D721Med (cell line): ENCODE results near the gene PPP1R14C.

Source experiments
- DNase-seq: peaks from one replicate; pipeline ENCODE4 v3.0.0; 2011; ENCODE audit warnings: low spot score; ENCODE audit not compliant: insufficient read length
- FAIRE-seq: peaks from 2 replicates; lab custom pipeline; 2011; peaks lifted over from hg19 to GRCh38; lab: Jason Lieb, UNC
- TF ChIP-seq, protein P1 (sequence below): IDR thresholded peaks from 2 replicates; pipeline ENCODE4 v1.5.1; 2012; ENCODE audit warnings: mild to moderate bottlenecking, control low read depth; ENCODE audit not compliant: insufficient read depth; ENCODE audit errors: missing control alignments

The PPP1R14C gene

DNA sequence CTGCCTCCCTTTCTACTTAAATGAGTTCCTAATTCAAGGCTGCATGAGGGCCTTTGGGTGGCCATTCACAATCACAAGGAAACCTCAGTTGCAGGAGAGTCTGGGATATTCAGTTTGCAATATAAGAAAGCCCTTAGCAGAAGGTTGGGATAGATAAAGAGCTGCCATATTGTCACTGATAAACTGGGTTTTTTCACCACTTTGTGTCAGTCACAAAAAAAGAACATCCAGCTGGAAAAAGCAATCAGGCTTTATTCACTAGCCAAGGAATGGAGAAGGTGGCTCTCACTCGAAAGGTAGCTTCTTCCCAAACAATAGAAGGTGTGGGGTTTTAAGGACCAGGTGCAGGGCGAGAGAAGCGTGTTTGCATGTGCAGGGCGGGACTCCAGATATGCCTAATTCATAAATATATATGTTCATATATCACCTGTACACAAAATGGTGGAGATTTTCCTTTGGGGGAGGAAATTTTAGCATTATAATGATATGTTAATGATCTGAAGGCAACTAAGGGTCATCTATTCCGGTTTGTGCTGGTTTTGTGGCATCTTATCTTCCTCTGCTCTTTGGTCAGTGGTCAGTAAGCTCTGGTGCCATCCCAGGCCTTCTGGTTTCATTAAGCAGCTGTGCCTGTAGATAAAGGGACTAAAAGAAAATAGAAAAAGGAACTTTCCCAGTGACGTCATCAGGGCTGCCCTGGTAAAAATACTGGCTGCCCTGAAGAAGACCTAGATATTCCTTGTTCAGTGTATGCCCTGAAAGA is 128.8 kb downstream of the PPP1R14C start:
- FAIRE-seq (no peak), DNase-seq (no peak)
- TF ChIP-seq, protein P1, sequence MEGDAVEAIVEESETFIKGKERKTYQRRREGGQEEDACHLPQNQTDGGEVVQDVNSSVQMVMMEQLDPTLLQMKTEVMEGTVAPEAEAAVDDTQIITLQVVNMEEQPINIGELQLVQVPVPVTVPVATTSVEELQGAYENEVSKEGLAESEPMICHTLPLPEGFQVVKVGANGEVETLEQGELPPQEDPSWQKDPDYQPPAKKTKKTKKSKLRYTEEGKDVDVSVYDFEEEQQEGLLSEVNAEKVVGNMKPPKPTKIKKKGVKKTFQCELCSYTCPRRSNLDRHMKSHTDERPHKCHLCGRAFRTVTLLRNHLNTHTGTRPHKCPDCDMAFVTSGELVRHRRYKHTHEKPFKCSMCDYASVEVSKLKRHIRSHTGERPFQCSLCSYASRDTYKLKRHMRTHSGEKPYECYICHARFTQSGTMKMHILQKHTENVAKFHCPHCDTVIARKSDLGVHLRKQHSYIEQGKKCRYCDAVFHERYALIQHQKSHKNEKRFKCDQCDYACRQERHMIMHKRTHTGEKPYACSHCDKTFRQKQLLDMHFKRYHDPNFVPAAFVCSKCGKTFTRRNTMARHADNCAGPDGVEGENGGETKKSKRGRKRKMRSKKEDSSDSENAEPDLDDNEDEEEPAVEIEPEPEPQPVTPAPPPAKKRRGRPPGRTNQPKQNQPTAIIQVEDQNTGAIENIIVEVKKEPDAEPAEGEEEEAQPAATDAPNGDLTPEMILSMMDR = no peak

GRCh38 chr6:150272264-150272975 is 129.6 kb downstream of the PPP1R14C start:
- TF ChIP-seq, protein P1 = no peak
- DNase-seq = no peak
- no peak for FAIRE-seq

- no peak for FAIRE-seq
- no peak for DNase-seq
- TF ChIP-seq, protein P1 = no peak
Observed at GRCh38 chr6:150272976-150273315, 130.1 kb downstream of the PPP1R14C start.

DNA sequence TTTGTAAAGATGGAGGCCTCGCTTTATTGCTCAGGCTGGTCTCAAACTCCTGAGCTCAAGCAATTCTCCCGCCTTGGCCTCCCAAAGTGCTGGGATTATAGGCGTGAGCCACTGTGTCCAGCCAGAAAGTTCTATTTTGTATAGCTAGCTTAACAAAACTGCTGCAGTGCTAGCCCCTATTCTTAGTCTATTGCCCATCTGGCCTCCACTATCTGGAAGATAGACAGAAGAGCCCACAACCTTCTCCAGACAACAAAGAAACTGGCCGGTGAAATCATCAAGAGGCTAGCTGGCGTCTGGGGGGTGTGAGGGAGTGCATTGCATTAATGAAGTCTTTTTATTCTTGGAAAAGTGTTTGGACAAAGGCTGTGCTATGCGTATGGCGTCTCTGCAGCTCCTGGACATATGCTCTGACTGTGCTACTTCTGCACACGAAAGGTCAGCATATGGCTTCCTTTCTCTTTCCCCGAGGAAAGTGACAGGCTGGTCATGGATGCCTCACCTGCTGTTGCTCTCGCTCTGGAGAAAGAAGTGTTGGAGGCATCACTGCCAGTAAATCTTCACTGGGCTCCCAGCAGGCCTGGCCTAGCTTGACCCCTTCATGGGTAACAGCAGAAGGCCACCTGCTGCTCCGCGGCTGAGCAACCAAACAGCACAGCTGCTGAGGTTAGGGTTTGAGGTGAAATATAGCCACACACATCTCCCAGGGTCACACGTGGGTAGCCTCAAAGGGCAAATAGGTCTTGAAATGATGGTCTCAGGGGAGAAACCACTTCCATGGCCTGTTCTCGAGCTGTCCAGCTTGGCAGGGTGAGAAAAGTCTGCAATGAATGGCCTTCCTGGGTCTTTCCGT is 130.8 kb downstream of the PPP1R14C start:
- FAIRE-seq = no peak
- no peak for DNase-seq
- TF ChIP-seq, protein P1 = no peak

DNA sequence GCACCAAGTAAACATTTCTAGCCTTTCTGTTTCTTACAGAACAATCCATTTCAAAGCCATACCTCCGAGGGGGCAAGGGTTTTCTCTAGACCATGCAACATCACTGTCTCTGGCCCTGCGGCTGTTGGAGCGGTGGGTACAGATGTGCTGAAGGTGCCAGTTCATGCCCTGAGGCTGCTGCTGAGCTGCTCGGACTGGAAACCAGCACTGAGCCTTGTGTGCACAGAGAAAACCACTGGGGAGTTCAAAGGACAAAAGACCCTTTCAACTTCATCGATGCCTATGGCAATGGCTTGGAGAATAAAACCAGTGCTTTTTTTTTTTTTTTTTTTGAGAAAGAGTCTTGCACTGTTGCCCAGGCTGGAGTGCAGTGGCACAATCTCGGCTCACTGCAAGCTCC is 132.6 kb downstream of the PPP1R14C start:
- no peak for DNase-seq
- FAIRE-seq = no peak
- TF ChIP-seq, protein P1 = no peak

GRCh38 chr6:150276168-150276936 is 133.5 kb downstream of the PPP1R14C start:
- no peak for FAIRE-seq
- no peak for DNase-seq
- TF ChIP-seq, protein P1 = no peak
